WI38 (cell line): ENCODE results near the gene CAMK4.

Experiments used
- H3K4me3 ChIP-seq: 2 replicates; pipeline ENCODE4 v1.5.1; 2011; ENCODE audit warnings: low read depth, mild to moderate bottlenecking, control low read depth, low read length
- TF ChIP-seq, protein P1 (sequence below): IDR thresholded peaks from 2 replicates; pipeline ENCODE4 v1.5.1; 2012; ENCODE audit warnings: low read depth, mild to moderate bottlenecking, control low read depth, low read length

The CAMK4 gene

DNA sequence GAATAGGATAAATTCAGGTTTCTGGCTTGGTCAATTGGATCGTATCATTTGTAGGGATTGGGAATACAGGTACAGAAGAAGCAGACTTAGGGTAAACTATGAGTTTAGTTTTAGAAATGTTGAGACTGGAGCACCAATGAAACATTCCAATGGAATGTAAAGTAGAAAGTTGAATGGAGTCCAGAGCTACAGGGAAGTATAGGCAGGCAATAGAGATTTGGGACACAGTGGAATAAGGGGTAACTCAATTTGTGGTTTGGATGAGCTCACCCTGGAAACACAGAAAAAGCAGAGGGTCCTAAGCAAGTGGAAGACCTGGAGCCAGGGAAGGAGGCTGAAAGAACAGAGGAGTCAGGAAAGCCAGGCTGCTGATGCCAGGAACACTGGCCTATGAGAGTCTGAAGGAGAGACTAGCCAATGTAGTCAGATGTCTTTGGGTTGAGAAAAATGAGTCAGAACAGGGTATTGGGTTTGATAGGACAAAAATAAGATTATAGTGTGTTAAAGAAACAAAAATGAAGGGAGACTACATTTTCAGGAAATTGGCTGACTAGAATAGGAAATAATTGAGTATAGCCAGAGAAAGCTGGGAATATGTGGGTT lies 215.4 kb downstream of the CAMK4 start:
- TF ChIP-seq, protein P1, sequence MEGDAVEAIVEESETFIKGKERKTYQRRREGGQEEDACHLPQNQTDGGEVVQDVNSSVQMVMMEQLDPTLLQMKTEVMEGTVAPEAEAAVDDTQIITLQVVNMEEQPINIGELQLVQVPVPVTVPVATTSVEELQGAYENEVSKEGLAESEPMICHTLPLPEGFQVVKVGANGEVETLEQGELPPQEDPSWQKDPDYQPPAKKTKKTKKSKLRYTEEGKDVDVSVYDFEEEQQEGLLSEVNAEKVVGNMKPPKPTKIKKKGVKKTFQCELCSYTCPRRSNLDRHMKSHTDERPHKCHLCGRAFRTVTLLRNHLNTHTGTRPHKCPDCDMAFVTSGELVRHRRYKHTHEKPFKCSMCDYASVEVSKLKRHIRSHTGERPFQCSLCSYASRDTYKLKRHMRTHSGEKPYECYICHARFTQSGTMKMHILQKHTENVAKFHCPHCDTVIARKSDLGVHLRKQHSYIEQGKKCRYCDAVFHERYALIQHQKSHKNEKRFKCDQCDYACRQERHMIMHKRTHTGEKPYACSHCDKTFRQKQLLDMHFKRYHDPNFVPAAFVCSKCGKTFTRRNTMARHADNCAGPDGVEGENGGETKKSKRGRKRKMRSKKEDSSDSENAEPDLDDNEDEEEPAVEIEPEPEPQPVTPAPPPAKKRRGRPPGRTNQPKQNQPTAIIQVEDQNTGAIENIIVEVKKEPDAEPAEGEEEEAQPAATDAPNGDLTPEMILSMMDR = no peak
- H3K4me3 ChIP-seq = no peak overlapping the region

DNA sequence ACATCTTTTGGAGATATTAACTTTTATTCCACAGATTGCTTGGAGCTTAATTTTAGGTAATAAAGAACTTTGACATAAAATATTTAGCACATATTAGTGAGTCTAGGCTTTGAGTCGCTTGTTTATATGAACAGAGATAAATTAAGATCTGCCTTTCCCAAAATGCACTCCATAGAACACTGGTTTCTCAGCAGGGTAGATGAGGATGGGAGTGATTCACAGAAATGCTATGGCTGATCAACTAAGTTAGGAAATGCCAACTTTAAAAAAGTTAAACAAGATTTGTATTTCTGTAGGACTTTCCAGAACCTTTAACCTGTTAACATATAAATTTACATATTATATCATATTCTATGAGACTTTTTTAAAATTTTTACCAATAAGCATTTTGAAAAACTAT lies 222.9 kb downstream of the CAMK4 start:
- TF ChIP-seq, protein P1 = no peak
- no peak overlapping the region for H3K4me3 ChIP-seq

DNA sequence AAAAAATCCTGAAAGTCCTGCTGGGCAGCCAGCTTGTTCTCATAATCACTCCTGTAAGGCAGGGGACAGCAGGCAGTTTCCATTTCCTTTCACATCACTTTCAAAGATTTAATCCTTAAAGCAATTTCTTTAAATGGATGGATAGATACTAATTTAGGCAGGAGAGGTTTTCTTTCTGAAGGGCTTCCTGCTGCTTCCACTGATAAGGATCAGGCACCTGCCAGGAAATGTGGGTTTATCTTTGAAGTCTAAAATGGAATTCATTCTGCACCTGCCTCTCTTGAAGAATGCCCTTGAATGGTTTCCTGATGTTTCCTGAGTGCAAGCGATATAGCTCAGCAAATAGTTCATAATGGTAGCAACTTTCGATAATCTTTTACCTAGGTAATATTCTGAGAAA lies 223.6 kb downstream of the CAMK4 start:
- H3K4me3 ChIP-seq = no peak overlapping the region
- TF ChIP-seq, protein P1 = no peak

DNA sequence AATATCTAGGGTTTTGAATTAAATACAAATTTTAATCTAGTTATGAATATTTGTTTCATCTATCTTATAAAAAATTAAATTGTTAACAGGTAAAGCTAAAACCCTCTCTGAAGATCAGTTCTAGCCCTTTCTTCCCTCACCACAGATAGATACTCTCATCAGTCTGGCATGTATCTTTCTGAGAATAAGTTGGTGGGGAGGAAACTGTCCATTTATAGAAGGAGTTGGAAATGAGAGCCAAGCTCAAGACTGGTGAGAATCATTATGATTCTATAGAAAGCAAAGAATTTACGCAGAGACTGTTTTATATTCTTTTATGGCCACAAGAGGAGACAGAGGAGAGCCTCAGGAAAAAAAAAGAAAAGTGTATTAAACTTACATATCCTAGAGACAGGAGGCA lies 229.1 kb downstream of the CAMK4 start:
- TF ChIP-seq, protein P1 = no peak
- H3K4me3 ChIP-seq = no peak overlapping the region

DNA sequence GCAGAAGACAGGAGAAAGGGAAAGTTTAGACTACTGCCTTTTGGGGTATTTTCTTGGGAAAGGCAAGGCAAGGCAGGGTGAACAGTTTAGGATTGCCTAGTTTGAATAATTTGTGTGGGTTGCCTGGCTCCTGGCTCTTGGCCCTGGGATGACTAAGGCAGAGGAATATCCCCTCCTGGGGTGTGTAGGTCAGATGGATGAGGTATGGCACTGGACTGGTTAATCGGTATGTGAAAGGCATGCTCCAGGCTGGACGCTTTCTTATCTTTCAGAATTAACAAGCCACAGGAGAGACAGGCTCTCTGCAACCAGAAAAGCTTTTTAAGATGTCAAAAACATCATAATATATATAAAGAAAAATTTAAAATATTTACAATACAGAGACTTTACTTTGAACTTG lies 229.6 kb downstream of the CAMK4 start:
- H3K4me3 ChIP-seq = no peak overlapping the region
- TF ChIP-seq, protein P1 = no peak

DNA sequence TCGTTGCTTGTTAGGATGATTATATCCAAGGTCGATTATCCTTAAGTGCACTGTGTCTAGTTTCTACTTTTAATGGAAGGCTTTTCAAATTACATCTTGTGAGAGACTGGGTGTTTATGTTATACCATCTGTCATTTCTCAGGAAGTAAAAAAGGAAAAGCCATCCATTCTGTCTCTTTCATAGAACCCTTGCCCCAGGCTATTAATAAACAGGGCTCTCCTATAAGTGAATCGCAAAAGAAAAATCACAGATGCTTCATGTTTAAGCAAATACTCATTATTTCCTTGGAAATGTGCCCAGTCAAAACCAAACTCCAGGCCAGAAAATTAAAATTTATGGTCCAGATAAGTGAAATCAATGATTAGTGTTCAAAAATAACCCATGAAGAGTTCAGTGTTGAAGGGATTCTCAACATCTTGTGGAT lies 230.0 kb downstream of the CAMK4 start:
- no peak overlapping the region for H3K4me3 ChIP-seq

DNA sequence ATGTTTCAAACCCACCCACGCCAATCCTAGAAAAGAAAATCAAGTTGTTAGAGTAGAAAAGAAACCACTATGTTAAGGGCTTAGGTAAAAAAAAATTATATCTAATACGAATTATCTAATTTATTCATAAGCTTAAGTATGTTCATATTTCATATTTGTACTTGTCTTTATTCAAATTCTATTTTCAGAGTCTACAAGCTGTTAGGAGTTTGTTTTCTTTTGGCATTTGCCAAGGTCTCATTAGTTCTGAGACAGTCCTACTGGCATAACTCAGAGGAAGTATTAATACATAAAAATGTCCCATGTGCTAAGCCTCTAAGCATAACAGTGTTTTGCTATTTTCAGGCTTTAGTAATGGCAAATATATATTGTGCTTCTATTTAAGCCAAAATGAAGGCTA lies 230.6 kb downstream of the CAMK4 start:
- H3K4me3 ChIP-seq = no peak overlapping the region
- TF ChIP-seq, protein P1 = no peak

More for the DNA sequence above, 230.0 kb downstream of the CAMK4 start:
- TF ChIP-seq, protein P1 = no peak
